ENCODE results near the gene TRIM65. TPM values are rescaled to one million over a fixed set of nuclear protein-coding genes. Genes with fewer than 3 reads are reported as not detected.
A peak's percentile ranks its signal among the peaks of the same experiment; 100 is the strongest.

The TRIM65 gene
- total and polyA plus RNA-seq, 10 of the 15 experiments (the other 5 are each of a cell fraction or from before 2014, with no cell fraction given) = 1.4 to 26.0 (median 10.8) TPM

DNA sequence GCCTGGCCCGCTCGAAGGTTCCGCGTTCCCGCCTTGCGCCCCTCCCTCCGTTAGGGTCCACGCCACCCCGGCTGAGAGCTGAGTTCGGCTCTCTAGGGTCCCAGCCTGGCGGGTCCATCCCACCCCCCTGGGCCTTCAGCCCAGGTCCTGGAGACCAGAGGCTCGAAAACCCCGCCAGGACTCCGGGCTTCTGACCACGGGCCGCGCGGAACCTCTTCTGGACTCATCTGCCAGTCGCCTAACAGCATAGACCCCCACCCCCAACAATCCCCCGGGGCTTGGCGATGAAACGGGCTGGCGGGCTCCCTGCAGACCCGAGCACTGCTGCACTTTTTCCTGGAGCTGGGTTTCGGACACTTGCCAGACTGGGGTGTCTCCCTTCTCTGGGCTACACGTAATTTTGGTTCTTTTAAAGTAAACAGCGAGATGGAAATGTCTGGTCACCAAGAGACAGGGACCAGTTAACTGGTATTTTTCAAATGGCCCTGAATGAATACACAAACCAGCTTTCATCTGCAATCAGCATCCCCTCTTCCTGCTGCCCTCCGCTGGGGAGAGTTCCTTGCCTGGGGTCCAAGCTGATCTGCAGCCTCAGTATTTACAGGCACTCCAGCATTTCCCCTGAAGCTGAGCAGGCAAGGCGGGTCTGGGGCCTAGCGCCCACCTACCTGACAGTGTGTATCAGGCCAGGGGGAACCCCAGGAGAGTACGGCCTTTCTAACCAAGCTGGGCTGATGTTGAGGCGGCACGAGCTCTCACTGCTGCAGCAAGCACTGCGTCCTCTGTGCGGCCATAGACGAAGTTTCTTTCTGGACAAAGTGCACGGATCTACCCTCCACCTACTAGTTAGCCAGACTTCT, 639 bp upstream of the TRIM65 start:
- Histone ChIP-seq H3K9me3 (replicated peaks; ENCODE audit: control insufficient read depth, insufficient read depth, low read length) (no peaks in the 10 kb centered on the region), H3K9ac (ENCODE audit: control insufficient read depth, insufficient read depth, low read length) (no peak overlapping the region), H3K4me1 (ENCODE audit: control insufficient read depth, insufficient read depth, low read length) (peaks cover 6% of the 10 kb centered on the region), H3K4me2 (ENCODE audit: control insufficient read depth, insufficient read depth) (peak overlapping the region; percentile 44; the same call in 1 of the 2 replicates), H3K27ac (ENCODE audit: control insufficient read depth, insufficient read depth) (no peak overlapping the region), H3K27me3 (replicated peaks in 1 of 2; ENCODE audit: control insufficient read depth in 2 of 2, insufficient read depth in 2 of 2, low read length in 1 of 2) (no peaks in the 10 kb centered on the region), H4K20me1 (ENCODE audit: control insufficient read depth, insufficient read depth) (no peaks in the 10 kb centered on the region), H3K79me2 (ENCODE audit: control insufficient read depth, insufficient read depth, low read length) (peaks cover 15% of the 10 kb centered on the region), H3K36me3 (ENCODE audit: control insufficient read depth in 2 of 2, insufficient read depth in 2 of 2, low read length in 1 of 2) (peaks cover 10 to 17% of the 10 kb centered on the region in 2 experiments; a peak in 3 of 4 replicates), H2AFZ (ENCODE audit: control insufficient read depth, low read depth, low read length) (peak overlapping the region; percentile 20), H3K4me3 (peak overlapping the region; percentile 89; the same call in 1 of the 2 replicates)
- in situ Hi-C loops (cut with MboI) (no loop called here), intact Hi-C loops (cut with micrococcal nuclease; ENCODE audit: unreplicated experiment) (loop anchor here (2.0 to 5.0 kb wide), 3 partner anchors 19 to 120 kb away; partner anchors contain the start of genes TRIM47 and WBP2)
- no peak for ATAC-seq
- no TSS peak for BruUV-seq (replicated peaks)
- CTCF ChIA-PET = interaction anchor here (0.5 to 4.8 kb wide), 11 partner anchors 9 to 482 kb away, joined by 3 to 43 read pairs (median 4); partner anchors contain the start of gene TRIM47
- RAD21 ChIA-PET (ENCODE audit: unreplicated experiment) = interaction anchor here (0.7 to 4.5 kb wide), 7 partner anchors 21 to 144 kb away, joined by 3 to 32 read pairs (median 13); partner anchors contain the start of genes GALK1, UNC13D and WBP2
- POLR2A ChIA-PET = interaction anchor here (0.6 to 2.8 kb wide), 9 partner anchors 15 to 120 kb away, joined by 3 to 19 read pairs (median 6); partner anchors contain the start of genes ACOX1, TEN1, TRIM47 and UNK
- no peak for DNase-seq (ENCODE audit: low read depth, low spot score)
- 84% methylated on average over 37 of the region's 37 CpGs for WGBS (ENCODE audit: insufficient coverage, insufficient replicate concordance, low lambda C conversion rate, missing lambda C conversion rate)
- SMC1A ChIA-PET (ENCODE audit: uncharacterized antibody, unreplicated experiment) = interaction anchor here (1.0 to 1.7 kb wide), 4 partner anchors 19 to 133 kb away, joined by 4 to 5 read pairs (median 4); partner anchors contain the start of gene TRIM47
- no peak for FAIRE-seq
- TF ChIP-seq EZH2 (IDR thresholded peaks at IDR 0.05; ENCODE audit: borderline replicate concordance, control insufficient read depth, low read depth, low read length) (no peak), HCFC1 (IDR thresholded peaks at IDR 0.05; ENCODE audit: low read length) (no peak), HSF1 (IDR thresholded peaks at IDR 0.05; ENCODE audit: low read depth, low read length) (no peak), ETV6 (conservative IDR thresholded peaks at IDR 0.05 in 1 of 2, IDR thresholded peaks at IDR 0.05 in 1 of 2; ENCODE audit: borderline replicate concordance in 1 of 2, low read depth in 1 of 2) (no peak), GATAD2B (conservative IDR thresholded peaks at IDR 0.05; ENCODE audit: low read depth) (no peak), POLR2A (IDR thresholded peaks at IDR 0.05; ENCODE audit: low read depth, low read length) (peak; percentile 8; the same call in 1 of the 2 replicates), MEF2B (IDR thresholded peaks at IDR 0.05; ENCODE audit: partially characterized antibody, poor library complexity, severe bottlenecking) (no peak), REST (IDR thresholded peaks at IDR 0.05; ENCODE audit: low read depth, low read length) (no peak), SMAD1 (IDR thresholded peaks at IDR 0.05; ENCODE audit: low read depth, partially characterized antibody) (no peak), ELK1 (IDR thresholded peaks at IDR 0.05; ENCODE audit: low read depth, low read length) (no peak)
- TF ChIP-seq, protein P1, sequence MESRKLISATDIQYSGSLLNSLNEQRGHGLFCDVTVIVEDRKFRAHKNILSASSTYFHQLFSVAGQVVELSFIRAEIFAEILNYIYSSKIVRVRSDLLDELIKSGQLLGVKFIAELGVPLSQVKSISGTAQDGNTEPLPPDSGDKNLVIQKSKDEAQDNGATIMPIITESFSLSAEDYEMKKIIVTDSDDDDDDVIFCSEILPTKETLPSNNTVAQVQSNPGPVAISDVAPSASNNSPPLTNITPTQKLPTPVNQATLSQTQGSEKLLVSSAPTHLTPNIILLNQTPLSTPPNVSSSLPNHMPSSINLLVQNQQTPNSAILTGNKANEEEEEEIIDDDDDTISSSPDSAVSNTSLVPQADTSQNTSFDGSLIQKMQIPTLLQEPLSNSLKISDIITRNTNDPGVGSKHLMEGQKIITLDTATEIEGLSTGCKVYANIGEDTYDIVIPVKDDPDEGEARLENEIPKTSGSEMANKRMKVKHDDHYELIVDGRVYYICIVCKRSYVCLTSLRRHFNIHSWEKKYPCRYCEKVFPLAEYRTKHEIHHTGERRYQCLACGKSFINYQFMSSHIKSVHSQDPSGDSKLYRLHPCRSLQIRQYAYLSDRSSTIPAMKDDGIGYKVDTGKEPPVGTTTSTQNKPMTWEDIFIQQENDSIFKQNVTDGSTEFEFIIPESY (IDR thresholded peaks at IDR 0.05) = no peak

All from GM12878 (cell line).